ENCODE results near the gene NFE2L3. TPM values are rescaled to one million over a fixed set of nuclear protein-coding genes. Genes with fewer than 3 reads are reported as not detected.

NFE2L3 gene
- total and polyA plus RNA-seq, 9 of the 15 experiments (the other 6 are each of a cell fraction or from before 2014, with no cell fraction given), result 2.9 to 16.9 (median 12.4) TPM

GRCh38 chr7:26200444-26201246, 48.6 kb downstream of the NFE2L3 start, which contains the start of gene HNRNPA2B1 (continued):
- TF ChIP-seq CTCF (IDR thresholded peaks at IDR 0.05 in 2 of 3, conservative IDR thresholded peaks at IDR 0.05 in 1 of 3; ENCODE audit: insufficient read depth in 2 of 3, low read depth in 1 of 3, low read length in 3 of 3) (no peak; a peak in 1 of 6 replicates), FOXJ2 (tag; IDR thresholded peaks at IDR 0.05) (peak; percentile 70), ZNF431 (CRISPR knock-in tag; IDR thresholded peaks at IDR 0.05) (0 out of 2 replicates have a peak, but pooled peaks have one; percentile 74), HNRNPL (IDR thresholded peaks at IDR 0.05; ENCODE audit: low read depth, low read length) (peak; percentile 99), TFAM (CRISPR knock-in tag; conservative IDR thresholded peaks at IDR 0.05) (no peak), HEY1 (CRISPR knock-in tag; IDR thresholded peaks at IDR 0.05; ENCODE audit: borderline replicate concordance) (peak; percentile 16; the same call in 1 of the 2 replicates), KLF10 (CRISPR knock-in tag; IDR thresholded peaks at IDR 0.05) (no peak), CREB5 (CRISPR knock-in tag; IDR thresholded peaks at IDR 0.05) (no peak), STAG1 (CRISPR knock-in tag; IDR thresholded peaks at IDR 0.05; ENCODE audit: borderline replicate concordance) (no peak; the same call in 1 of the 2 replicates), NR2C1 (IDR thresholded peaks at IDR 0.05) (no peak), NR2C1 (tag; IDR thresholded peaks at IDR 0.05) (no peak), VEZF1 (CRISPR knock-in tag; IDR thresholded peaks at IDR 0.05) (no peak), NFXL1 (CRISPR knock-in tag; IDR thresholded peaks at IDR 0.05) (no peak)
